Neural crest cell (in vitro differentiated cells): ENCODE data around the gene RECK. TPM values are rescaled to one million over a fixed set of nuclear protein-coding genes. Genes with fewer than 3 reads are reported as not detected.

Experiments
- DNase-seq: peaks from one replicate; pipeline ENCODE4 v3.0.0; 2021; ENCODE audit warnings: low read depth, mixed read lengths, low spot score
- H3K27ac Mint-ChIP-seq: one replicate; pipeline ENCODE4 v1.8.0; 2021; ENCODE audit warnings: mild to moderate bottlenecking, mixed read lengths; ENCODE audit not compliant: unreplicated experiment
- H3K27me3 Mint-ChIP-seq: 2 replicates; pipeline ENCODE4 v1.8.0; 2021; ENCODE audit warnings: low read depth, mild to moderate bottlenecking, mixed read lengths
- H3K36me3 Mint-ChIP-seq: 2 replicates; pipeline ENCODE4 v1.8.0; 2021; ENCODE audit warnings: low read depth, mild to moderate bottlenecking, mixed read lengths
- H3K4me1 Mint-ChIP-seq: 2 replicates; pipeline ENCODE4 v1.8.0; 2021; ENCODE audit warnings: mixed read lengths
- H3K4me3 Mint-ChIP-seq: one replicate; pipeline ENCODE4 v1.8.0; 2021; ENCODE audit warnings: mild to moderate bottlenecking, mixed read lengths
- H3K9me3 Mint-ChIP-seq: 2 replicates; pipeline ENCODE4 v1.8.0; 2021; ENCODE audit warnings: mixed read lengths
- CTCF ChIP-seq: fragments of 200-600 bp; sonication (generic); conservative IDR thresholded peaks from 2 replicates; pipeline ENCODE4 v1.5.0; 2021; ENCODE audit warnings: antibody characterized with exemption, mild to moderate bottlenecking
- total RNA-seq: library from RNA; stranded (reverse); gene quantifications from 2 replicates; pipeline ENCODE4 v1.2.1, GENCODE V29; 2021

Gene RECK
- total RNA-seq, 1 donor from 2014 or later: 9.5 TPM

GRCh38 chr9:36040271-36040925 lies 3.7 kb downstream of the RECK start:
- H3K4me1 Mint-ChIP-seq: peaks cover 40% of the 10 kb centered on the region
- DNase-seq: no peak
- H3K9me3 Mint-ChIP-seq: peaks cover 5% of the 10 kb centered on the region
- no peaks in the 10 kb centered on the region for H3K27me3 Mint-ChIP-seq
- peaks cover 4% of the 10 kb centered on the region for H3K36me3 Mint-ChIP-seq
- no peak overlapping the region for H3K27ac Mint-ChIP-seq
- peak overlapping the region; percentile 1 for H3K4me3 Mint-ChIP-seq
- TF ChIP-seq CTCF: no peak

GRCh38 chr9:36041506-36041905 lies 4.8 kb downstream of the RECK start:
- DNase-seq: no peak
- H3K36me3 Mint-ChIP-seq: peaks cover 4% of the 10 kb centered on the region
- no peak overlapping the region for H3K27ac Mint-ChIP-seq
- TF ChIP-seq CTCF: no peak
- no peaks in the 10 kb centered on the region for H3K27me3 Mint-ChIP-seq
- H3K4me3 Mint-ChIP-seq: no peak overlapping the region
- H3K4me1 Mint-ChIP-seq: peaks cover 45% of the 10 kb centered on the region
- H3K9me3 Mint-ChIP-seq: peaks cover 5% of the 10 kb centered on the region

GRCh38 chr9:36045610-36046009 lies 8.9 kb downstream of the RECK start:
- Mint-ChIP-seq H3K4me3 (no peak overlapping the region), H3K27me3 (no peaks in the 10 kb centered on the region), H3K4me1 (peaks cover 21% of the 10 kb centered on the region), H3K9me3 (peaks cover 5% of the 10 kb centered on the region), H3K27ac (no peak overlapping the region), H3K36me3 (peaks cover 4% of the 10 kb centered on the region)
- no peak for DNase-seq
- TF ChIP-seq CTCF: no peak

- Mint-ChIP-seq H3K9me3 (peaks cover 5% of the 10 kb centered on the region), H3K4me3 (no peak overlapping the region), H3K4me1 (peaks cover 13% of the 10 kb centered on the region), H3K27ac (no peak overlapping the region), H3K36me3 (peaks cover 4% of the 10 kb centered on the region), H3K27me3 (no peaks in the 10 kb centered on the region)
- no peak for DNase-seq
- TF ChIP-seq CTCF: no peak
Observed at GRCh38 chr9:36046923-36047322, 10.2 kb downstream of the RECK start.

GRCh38 chr9:36049408-36049807 lies 12.7 kb downstream of the RECK start:
- H3K9me3 Mint-ChIP-seq: no peaks in the 10 kb centered on the region
- no peak for TF ChIP-seq CTCF
- no peak overlapping the region for H3K27ac Mint-ChIP-seq
- peaks cover 13% of the 10 kb centered on the region for H3K4me1 Mint-ChIP-seq
- H3K4me3 Mint-ChIP-seq: no peak overlapping the region
- H3K27me3 Mint-ChIP-seq: no peaks in the 10 kb centered on the region
- H3K36me3 Mint-ChIP-seq: no peaks in the 10 kb centered on the region
- DNase-seq: no peak
